ENCODE results near the gene DDR1.

DNA sequence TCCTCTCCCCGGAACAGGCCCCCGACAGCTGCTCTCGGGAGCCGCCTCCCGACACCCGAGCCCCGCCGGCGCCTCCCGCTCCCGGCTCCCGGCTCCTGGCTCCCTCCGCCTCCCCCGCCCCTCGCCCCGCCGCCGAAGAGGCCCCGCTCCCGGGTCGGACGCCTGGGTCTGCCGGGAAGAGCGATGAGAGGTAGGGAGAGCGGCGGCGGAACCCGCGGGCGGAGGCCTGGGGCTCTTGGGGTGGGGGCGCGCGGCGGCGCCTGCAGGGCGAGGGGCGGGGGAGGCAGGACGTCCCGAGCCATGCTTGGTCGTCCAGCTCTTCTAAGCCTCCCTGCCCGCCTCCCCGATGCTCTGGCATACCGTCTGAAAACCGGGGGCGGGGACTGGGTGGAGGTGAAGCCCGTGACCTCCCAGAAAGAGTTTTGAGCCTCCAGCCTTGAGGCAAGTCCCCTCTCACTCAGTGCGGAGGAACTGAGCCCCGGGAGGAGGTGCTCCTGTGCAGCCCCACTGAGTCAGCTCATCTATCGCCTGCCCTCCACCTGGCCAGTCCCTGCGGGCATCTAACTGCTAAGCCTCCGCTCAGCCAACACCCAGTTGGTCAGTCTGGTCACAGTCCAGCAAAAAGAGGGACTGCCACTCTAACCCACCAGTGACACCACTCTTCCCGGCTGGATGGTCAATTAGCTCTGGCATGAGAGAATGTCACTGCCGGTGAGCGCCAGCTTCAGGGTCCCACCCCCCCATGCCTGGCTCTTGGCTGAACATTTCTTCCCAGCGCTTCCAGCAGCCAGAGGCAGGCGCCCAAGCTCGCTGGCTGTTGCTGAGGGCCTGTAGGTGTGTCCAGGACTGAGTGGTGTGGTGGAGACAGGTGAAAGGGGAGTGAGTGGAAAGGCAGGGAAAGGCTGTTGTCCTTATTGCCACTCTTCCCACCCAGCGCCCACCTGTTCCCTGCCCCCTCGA lies 482 bp downstream of the DDR1 start:
- TF ChIP-seq, protein P1, sequence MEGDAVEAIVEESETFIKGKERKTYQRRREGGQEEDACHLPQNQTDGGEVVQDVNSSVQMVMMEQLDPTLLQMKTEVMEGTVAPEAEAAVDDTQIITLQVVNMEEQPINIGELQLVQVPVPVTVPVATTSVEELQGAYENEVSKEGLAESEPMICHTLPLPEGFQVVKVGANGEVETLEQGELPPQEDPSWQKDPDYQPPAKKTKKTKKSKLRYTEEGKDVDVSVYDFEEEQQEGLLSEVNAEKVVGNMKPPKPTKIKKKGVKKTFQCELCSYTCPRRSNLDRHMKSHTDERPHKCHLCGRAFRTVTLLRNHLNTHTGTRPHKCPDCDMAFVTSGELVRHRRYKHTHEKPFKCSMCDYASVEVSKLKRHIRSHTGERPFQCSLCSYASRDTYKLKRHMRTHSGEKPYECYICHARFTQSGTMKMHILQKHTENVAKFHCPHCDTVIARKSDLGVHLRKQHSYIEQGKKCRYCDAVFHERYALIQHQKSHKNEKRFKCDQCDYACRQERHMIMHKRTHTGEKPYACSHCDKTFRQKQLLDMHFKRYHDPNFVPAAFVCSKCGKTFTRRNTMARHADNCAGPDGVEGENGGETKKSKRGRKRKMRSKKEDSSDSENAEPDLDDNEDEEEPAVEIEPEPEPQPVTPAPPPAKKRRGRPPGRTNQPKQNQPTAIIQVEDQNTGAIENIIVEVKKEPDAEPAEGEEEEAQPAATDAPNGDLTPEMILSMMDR (IDR thresholded peaks at IDR 0.05): no peak
- peak in 1 of 4 donors; percentile 28 for TF ChIP-seq POLR2A (IDR thresholded peaks at IDR 0.05)
